K562 (cell line): ENCODE results near the gene GPR139. TPM values are rescaled to one million over a fixed set of nuclear protein-coding genes. Genes with fewer than 3 reads are reported as not detected.

ENCODE experiments used
- ATAC-seq: fragments of 200-7000 bp; cut with Tn5 transposase; 3 replicates; pipeline ENCODE4 v1.9.1; 2020; ENCODE audit warnings: moderate library complexity
- BruUV-seq: library from RNA; stranded (reverse); fragments of 400-500 nt; replicated peaks from 2 replicates; lab custom pipeline; 2021; lab: Mats Ljungman, UMichigan
- CTCF ChIA-PET: fragments of 300-600 bp; formaldehyde crosslinking; extraction: SDS; loops from one replicate; lab custom pipeline; 2021; ENCODE audit warnings: low intra/inter-chr PET ratio; lab: Yijun Ruan, JAX
- POLR2A ChIA-PET: fragments of 300-600, 350-650 bp; sonication (Branson Sonifier 250); formaldehyde crosslinking; extraction: SDS; loops from one replicate; lab custom pipeline; 2021; ENCODE audit warnings: antibody characterized with exemption, inconsistent platforms; lab: Yijun Ruan, JAX
- DNase-seq, 4 experiments: peaks; one replicate each; pipeline versions ENCODE4 v3.0.0 to v3.0.0-alpha.2; 2011 to 2018; ENCODE audit warnings: low spot score in 3 of 4, mixed read lengths in 3 of 4; ENCODE audit errors: extremely low read depth in 1 of 4
- FAIRE-seq: peaks from 2 replicates; lab custom pipeline; 2011; peaks lifted over from hg19 to GRCh38; lab: Jason Lieb, UNC
- H2AFZ ChIP-seq: 2 replicates; pipeline ENCODE4 v1.6.0; 2011; ENCODE audit warnings: low read depth, low read length, control low read depth, inconsistent platforms
- H3K27ac ChIP-seq: fragments of 200-600 bp; 3 replicates; pipeline ENCODE4 v1.8.0; 2011; ENCODE audit warnings: low read depth, mild to moderate bottlenecking, control low read depth, inconsistent platforms, low read length, moderate library complexity, mixed read lengths; ENCODE audit errors: extremely low read depth
- H3K27me3 ChIP-seq, 2 experiments: fragments of 300-600 bp in 1 of 2; 2 replicates in 1 of 2; 3 replicates in 1 of 2; pipeline versions ENCODE4 v1.6.0 to v1.8.0; 2011; ENCODE audit warnings: inconsistent platforms in 2 of 2, low read length in 2 of 2, mild to moderate bottlenecking in 1 of 2, mixed read lengths in 1 of 2, moderate library complexity in 1 of 2; ENCODE audit not compliant: control insufficient read depth in 2 of 2, insufficient read depth in 2 of 2
- H3K36me3 ChIP-seq: fragments of 300-600 bp; 3 replicates; pipeline ENCODE4 v1.8.0; 2011; ENCODE audit warnings: mild to moderate bottlenecking, low read length, inconsistent platforms; ENCODE audit not compliant: control insufficient read depth, insufficient read depth
- H3K4me1 ChIP-seq, 2 experiments: fragments of 200-600 bp in 1 of 2; replicated peaks in 1 of 2; 2 replicates in 1 of 2; 3 replicates in 1 of 2; pipeline versions ENCODE4 v1.5.1 to v1.8.0; 2011; ENCODE audit warnings: inconsistent platforms in 2 of 2, low read length in 2 of 2, mild to moderate bottlenecking in 1 of 2, mixed read lengths in 1 of 2, moderate library complexity in 1 of 2; ENCODE audit not compliant: control insufficient read depth in 2 of 2, insufficient read depth in 2 of 2
- H3K4me2 ChIP-seq: 2 replicates; pipeline ENCODE4 v1.6.1; 2011; ENCODE audit warnings: low read length, control low read depth, inconsistent platforms, mixed read lengths; ENCODE audit not compliant: insufficient read depth
- H3K4me3 ChIP-seq: fragments of 200-600 bp; sonication (generic), shearing (Covaris generic); 2 replicates; pipeline ENCODE4 v1.5.1; 2016; ENCODE audit warnings: control low read depth, inconsistent platforms
- H3K79me2 ChIP-seq: fragments of 200-600 bp; 3 replicates; pipeline ENCODE4 v1.8.0; 2011; ENCODE audit warnings: low read length, inconsistent platforms; ENCODE audit not compliant: control insufficient read depth, insufficient read depth
- H3K9ac ChIP-seq, 2 experiments: 2 replicates each; pipeline versions ENCODE4 v1.6.0 to v1.6.1; 2011; ENCODE audit warnings: low read depth in 2 of 2, low read length in 2 of 2, control low read depth in 1 of 2, inconsistent platforms in 1 of 2, mild to moderate bottlenecking in 1 of 2, mixed read lengths in 1 of 2; ENCODE audit not compliant: insufficient read depth in 1 of 2
- H3K9me1 ChIP-seq: one replicate; pipeline ENCODE4 v1.6.0; 2011; ENCODE audit warnings: inconsistent platforms, mild to moderate bottlenecking, low read length, moderate library complexity; ENCODE audit not compliant: control insufficient read depth, insufficient read depth
- H3K9me3 ChIP-seq: replicated peaks from 2 replicates; pipeline ENCODE4 v1.5.1; 2011; ENCODE audit warnings: low read depth, low read length, inconsistent platforms; ENCODE audit not compliant: control insufficient read depth, insufficient read depth
- H4K20me1 ChIP-seq: replicated peaks from 2 replicates; pipeline ENCODE4 v1.6.1; 2011; ENCODE audit warnings: low read length, inconsistent platforms, mixed read lengths; ENCODE audit not compliant: control insufficient read depth, insufficient read depth
- CEBPB ChIP-seq: fragments of 450-650 bp; IDR thresholded peaks from 2 replicates; pipeline ENCODE4 v1.6.1; 2016; ENCODE audit warnings: missing genetic modification characterization, missing compliant biosample characterization
- DIDO1 ChIP-seq: fragments of 450-650 bp; IDR thresholded peaks from 2 replicates; pipeline ENCODE4 v1.6.1; 2016; ENCODE audit warnings: low read depth, missing biosample characterization, missing genetic modification characterization
- FOXK1 ChIP-seq: sonication (generic); formaldehyde crosslinking; IDR thresholded peaks from 2 replicates; pipeline ENCODE4 v1.8.0; 2022; ENCODE audit warnings: missing genetic modification reagents, mild to moderate bottlenecking, borderline replicate concordance
- LCOR ChIP-seq: sonication (generic); formaldehyde crosslinking; IDR thresholded peaks from 2 replicates; pipeline ENCODE4 v1.8.0; 2022; ENCODE audit warnings: mild to moderate bottlenecking, missing genetic modification reagents
- SPI1 ChIP-seq: IDR thresholded peaks from 2 replicates; pipeline ENCODE4 v1.6.1; 2011; ENCODE audit warnings: low read depth, low read length, control low read depth, borderline replicate concordance
- TBP ChIP-seq: optimal IDR thresholded peaks from 2 replicates; pipeline ENCODE3; 2011; ENCODE audit warnings: low read depth, low read length, improper control_type of control experiment
- ZNF175 ChIP-seq: fragments of 200-800 bp; sonication (Bioruptor generic); IDR thresholded peaks from 2 replicates; pipeline ENCODE4 v1.6.1; 2016; ENCODE audit warnings: low read depth, mild to moderate bottlenecking, missing genetic modification characterization, missing compliant biosample characterization
- ZNF274 ChIP-seq: IDR thresholded peaks from 2 replicates; pipeline ENCODE4 v1.6.1; 2011; ENCODE audit warnings: low read depth, mild to moderate bottlenecking, low read length, moderate library complexity, borderline replicate concordance
- ZNF444 ChIP-seq: fragments of 250-450 bp; sonication (Bioruptor Pico); IDR thresholded peaks from 2 replicates; pipeline ENCODE4 v1.4.0; 2020; ENCODE audit warnings: mild to moderate bottlenecking, moderate library complexity
- WGBS: fragments of 100-300 bp; shearing (Covaris generic); methylation state at CpG from one replicate; pipeline ENCODE4 v1.1.6; 2016; ENCODE audit warnings: low coverage, mixed read lengths; ENCODE audit not compliant: insufficient coverage; ENCODE audit errors: missing lambda C conversion rate; 5-methylcytosine and 5-hydroxymethylcytosine counted together
- in situ Hi-C: fragments of 300-500 bp; cut with MboI; formaldehyde crosslinking; loops from 4 replicates; pipeline ENCODE4 v1.15.0; 2018; ENCODE audit warnings: inconsistent platforms, mixed read lengths
- intact Hi-C: fragments of 100-400 bp; cut with micrococcal nuclease; formaldehyde crosslinking; loops from 2 replicates; pipeline ENCODE4 v1.14.2; 2022
- polyA plus RNA-seq, 8 experiments: library from polyadenylated mRNA; depleted of rRNA in 4 of 8; stranded (reverse) in 5 of 8; unstranded in 3 of 8; fragments of >200 nt; fragmentation: Nextera tagmentation in 2 of 8; fragmentation: Illumina TruSeq in 1 of 8; extraction: Ambion mirVana in 2 of 8; extraction: Trizol in 1 of 8; gene quantifications; 2 replicates each; pipeline versions ENCODE4 v1.2.1 to v1.2.3, GENCODE V29; 2011 to 2014; ENCODE audit warnings: inconsistent platforms in 1 of 8, missing spikeins in 1 of 8
- total RNA-seq, 7 experiments: library from RNA; depleted of rRNA in 6 of 7; stranded (reverse); fragments of >200 nt in 6 of 7; fragmentation: Illumina TruSeq in 2 of 7; extraction: Trizol in 2 of 7; gene quantifications; 2 replicates each; pipeline versions ENCODE4 v1.2.1 to v1.2.3, GENCODE V29; 2011 to 2021; ENCODE audit warnings: low replicate concordance in 1 of 7
- TF ChIP-seq, protein P1 (sequence below): fragments of 450-650 bp; IDR thresholded peaks from 2 replicates; pipeline ENCODE4 v1.6.1; 2017; ENCODE audit warnings: mild to moderate bottlenecking, moderate library complexity
- TF ChIP-seq, protein P2 (sequence below): sonication (generic); formaldehyde crosslinking; IDR thresholded peaks from 2 replicates; pipeline ENCODE4 v1.8.0; 2023; ENCODE audit warnings: missing genetic modification reagents, mild to moderate bottlenecking, borderline replicate concordance
- TF ChIP-seq, protein P3 (sequence below): fragments of 450-650 bp; IDR thresholded peaks from 2 replicates; pipeline ENCODE4 v1.6.1; 2017; ENCODE audit warnings: antibody characterized with exemption

GPR139 gene
- total and polyA plus RNA-seq, 9 of the 15 experiments (the other 6 are each of a cell fraction or from before 2014, with no cell fraction given) = not detected

DNA sequence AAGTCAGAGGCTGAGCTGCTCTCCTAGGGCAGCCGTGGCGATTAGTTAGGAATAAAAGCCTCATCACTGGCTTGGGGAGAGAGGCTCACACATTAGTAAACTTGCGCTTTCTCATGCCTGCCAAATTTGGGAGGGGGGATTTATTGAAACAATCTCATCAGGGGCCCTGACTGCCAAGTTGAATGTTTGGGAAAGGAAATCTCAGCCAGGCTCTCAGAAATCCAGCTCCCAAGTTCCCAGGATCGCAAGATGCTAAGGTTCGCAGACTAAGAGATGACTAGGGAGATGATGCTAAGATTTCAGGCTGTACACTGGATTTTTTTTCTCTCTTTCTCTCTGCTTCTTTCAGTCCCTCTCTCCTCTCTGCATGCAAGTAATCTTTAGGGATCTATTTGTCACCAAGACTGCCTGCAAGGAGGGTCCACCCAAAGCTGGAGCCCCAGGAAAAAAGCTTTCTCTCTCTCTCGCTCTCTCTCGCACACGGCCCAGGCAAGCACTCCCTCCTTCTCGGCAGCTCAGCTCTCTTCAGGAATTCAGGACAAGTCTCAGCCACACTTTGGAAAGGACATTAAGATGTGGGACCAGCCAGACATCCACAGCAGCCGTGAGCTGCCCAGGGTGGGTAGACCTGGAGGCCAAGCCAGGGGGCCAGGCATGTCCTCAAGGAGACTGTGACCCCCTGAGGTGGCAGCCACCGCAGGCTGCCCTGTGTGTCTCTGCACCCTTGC is 1.4 kb downstream of the GPR139 start:
- no peak for FAIRE-seq
- Histone ChIP-seq H3K36me3 (no peaks in the 10 kb centered on the region), H3K9me3 (no peaks in the 10 kb centered on the region), H3K4me2 (no peak overlapping the region), H3K4me1 (peaks cover 0 to 7% of the 10 kb centered on the region in 2 experiments; a peak in 1 of 5 replicates), H3K9ac (no peak overlapping the region), H3K27ac (no peak overlapping the region), H3K4me3 (no peak overlapping the region), H3K27me3 (peaks cover 3 to 43% of the 10 kb centered on the region in 2 experiments; a peak in 3 of 5 replicates), H4K20me1 (no peaks in the 10 kb centered on the region; the same call in 1 of the 2 replicates), H3K9me1 (no peaks in the 10 kb centered on the region), H3K79me2 (no peaks in the 10 kb centered on the region), H2AFZ (no peak overlapping the region)
- ChIA-PET POLR2A (interaction anchor here (0.6 to 1.1 kb wide), 2 partner anchors 30 to 42 kb away, joined by 3 read pairs; no protein-coding TSS in a partner anchor), CTCF (no interaction called here)
- 1% methylated on average over 10 of the region's 11 CpGs for WGBS
- intact Hi-C loops = no loop called here
- TF ChIP-seq ZNF175 (CRISPR knock-in tag) = no peak
- TF ChIP-seq LCOR (CRISPR knock-in tag) = no peak
- TF ChIP-seq SPI1 = no peak
- TF ChIP-seq, protein P1, sequence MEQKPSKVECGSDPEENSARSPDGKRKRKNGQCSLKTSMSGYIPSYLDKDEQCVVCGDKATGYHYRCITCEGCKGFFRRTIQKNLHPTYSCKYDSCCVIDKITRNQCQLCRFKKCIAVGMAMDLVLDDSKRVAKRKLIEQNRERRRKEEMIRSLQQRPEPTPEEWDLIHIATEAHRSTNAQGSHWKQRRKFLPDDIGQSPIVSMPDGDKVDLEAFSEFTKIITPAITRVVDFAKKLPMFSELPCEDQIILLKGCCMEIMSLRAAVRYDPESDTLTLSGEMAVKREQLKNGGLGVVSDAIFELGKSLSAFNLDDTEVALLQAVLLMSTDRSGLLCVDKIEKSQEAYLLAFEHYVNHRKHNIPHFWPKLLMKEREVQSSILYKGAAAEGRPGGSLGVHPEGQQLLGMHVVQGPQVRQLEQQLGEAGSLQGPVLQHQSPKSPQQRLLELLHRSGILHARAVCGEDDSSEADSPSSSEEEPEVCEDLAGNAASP = no peak
- TF ChIP-seq, protein P2, sequence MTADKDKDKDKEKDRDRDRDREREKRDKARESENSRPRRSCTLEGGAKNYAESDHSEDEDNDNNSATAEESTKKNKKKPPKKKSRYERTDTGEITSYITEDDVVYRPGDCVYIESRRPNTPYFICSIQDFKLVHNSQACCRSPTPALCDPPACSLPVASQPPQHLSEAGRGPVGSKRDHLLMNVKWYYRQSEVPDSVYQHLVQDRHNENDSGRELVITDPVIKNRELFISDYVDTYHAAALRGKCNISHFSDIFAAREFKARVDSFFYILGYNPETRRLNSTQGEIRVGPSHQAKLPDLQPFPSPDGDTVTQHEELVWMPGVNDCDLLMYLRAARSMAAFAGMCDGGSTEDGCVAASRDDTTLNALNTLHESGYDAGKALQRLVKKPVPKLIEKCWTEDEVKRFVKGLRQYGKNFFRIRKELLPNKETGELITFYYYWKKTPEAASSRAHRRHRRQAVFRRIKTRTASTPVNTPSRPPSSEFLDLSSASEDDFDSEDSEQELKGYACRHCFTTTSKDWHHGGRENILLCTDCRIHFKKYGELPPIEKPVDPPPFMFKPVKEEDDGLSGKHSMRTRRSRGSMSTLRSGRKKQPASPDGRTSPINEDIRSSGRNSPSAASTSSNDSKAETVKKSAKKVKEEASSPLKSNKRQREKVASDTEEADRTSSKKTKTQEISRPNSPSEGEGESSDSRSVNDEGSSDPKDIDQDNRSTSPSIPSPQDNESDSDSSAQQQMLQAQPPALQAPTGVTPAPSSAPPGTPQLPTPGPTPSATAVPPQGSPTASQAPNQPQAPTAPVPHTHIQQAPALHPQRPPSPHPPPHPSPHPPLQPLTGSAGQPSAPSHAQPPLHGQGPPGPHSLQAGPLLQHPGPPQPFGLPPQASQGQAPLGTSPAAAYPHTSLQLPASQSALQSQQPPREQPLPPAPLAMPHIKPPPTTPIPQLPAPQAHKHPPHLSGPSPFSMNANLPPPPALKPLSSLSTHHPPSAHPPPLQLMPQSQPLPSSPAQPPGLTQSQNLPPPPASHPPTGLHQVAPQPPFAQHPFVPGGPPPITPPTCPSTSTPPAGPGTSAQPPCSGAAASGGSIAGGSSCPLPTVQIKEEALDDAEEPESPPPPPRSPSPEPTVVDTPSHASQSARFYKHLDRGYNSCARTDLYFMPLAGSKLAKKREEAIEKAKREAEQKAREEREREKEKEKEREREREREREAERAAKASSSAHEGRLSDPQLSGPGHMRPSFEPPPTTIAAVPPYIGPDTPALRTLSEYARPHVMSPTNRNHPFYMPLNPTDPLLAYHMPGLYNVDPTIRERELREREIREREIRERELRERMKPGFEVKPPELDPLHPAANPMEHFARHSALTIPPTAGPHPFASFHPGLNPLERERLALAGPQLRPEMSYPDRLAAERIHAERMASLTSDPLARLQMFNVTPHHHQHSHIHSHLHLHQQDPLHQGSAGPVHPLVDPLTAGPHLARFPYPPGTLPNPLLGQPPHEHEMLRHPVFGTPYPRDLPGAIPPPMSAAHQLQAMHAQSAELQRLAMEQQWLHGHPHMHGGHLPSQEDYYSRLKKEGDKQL = no peak
- TF ChIP-seq, protein P3, sequence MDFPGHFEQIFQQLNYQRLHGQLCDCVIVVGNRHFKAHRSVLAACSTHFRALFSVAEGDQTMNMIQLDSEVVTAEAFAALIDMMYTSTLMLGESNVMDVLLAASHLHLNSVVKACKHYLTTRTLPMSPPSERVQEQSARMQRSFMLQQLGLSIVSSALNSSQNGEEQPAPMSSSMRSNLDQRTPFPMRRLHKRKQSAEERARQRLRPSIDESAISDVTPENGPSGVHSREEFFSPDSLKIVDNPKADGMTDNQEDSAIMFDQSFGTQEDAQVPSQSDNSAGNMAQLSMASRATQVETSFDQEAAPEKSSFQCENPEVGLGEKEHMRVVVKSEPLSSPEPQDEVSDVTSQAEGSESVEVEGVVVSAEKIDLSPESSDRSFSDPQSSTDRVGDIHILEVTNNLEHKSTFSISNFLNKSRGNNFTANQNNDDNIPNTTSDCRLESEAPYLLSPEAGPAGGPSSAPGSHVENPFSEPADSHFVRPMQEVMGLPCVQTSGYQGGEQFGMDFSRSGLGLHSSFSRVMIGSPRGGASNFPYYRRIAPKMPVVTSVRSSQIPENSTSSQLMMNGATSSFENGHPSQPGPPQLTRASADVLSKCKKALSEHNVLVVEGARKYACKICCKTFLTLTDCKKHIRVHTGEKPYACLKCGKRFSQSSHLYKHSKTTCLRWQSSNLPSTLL = no peak
- TF ChIP-seq FOXK1 (CRISPR knock-in tag) = no peak
- TF ChIP-seq CEBPB (tag) = no peak
- TF ChIP-seq ZNF444 (CRISPR knock-in tag) = no peak
- TF ChIP-seq ZNF274 = no peak
- TF ChIP-seq TBP = no peak
- TF ChIP-seq DIDO1 (tag) = no peak
- no peak for ATAC-seq
- DNase-seq = no peak
- BruUV-seq = no TSS peak
- in situ Hi-C loops = no loop called here
